GM12892 (cell line): ENCODE data around the gene ANKMY1.
"Not testable (repeated sequence)": the region's sequence is repeated elsewhere in the genome, so short reads cannot be mapped to it uniquely, and the experiment has no call there.

Experiments used
- DNase-seq: peaks from one replicate; pipeline ENCODE4 v3.0.0; 2011; ENCODE audit not compliant: insufficient read length
- FAIRE-seq: peaks from 2 replicates; lab custom pipeline; 2011; peaks lifted over from hg19 to GRCh38; lab: Jason Lieb, UNC
- POLR2A ChIP-seq: IDR thresholded peaks from 2 replicates; pipeline ENCODE4 v1.6.1; 2011; ENCODE audit warnings: low read depth, low read length, control low read depth
- POLR2AphosphoS5 ChIP-seq: IDR thresholded peaks from 2 replicates; pipeline ENCODE4 v1.6.1; 2011; ENCODE audit warnings: low read depth, low read length, control low read depth
- TAF1 ChIP-seq: IDR thresholded peaks from 2 replicates; pipeline ENCODE4 v1.6.1; 2011; ENCODE audit warnings: low read depth, mild to moderate bottlenecking, control low read depth, low read length, borderline replicate concordance

Gene ANKMY1

GRCh38 chr2:240569523-240569997 lies 11.8 kb upstream of the ANKMY1 start:
- DNase-seq (no peak), FAIRE-seq (no peak)

DNA sequence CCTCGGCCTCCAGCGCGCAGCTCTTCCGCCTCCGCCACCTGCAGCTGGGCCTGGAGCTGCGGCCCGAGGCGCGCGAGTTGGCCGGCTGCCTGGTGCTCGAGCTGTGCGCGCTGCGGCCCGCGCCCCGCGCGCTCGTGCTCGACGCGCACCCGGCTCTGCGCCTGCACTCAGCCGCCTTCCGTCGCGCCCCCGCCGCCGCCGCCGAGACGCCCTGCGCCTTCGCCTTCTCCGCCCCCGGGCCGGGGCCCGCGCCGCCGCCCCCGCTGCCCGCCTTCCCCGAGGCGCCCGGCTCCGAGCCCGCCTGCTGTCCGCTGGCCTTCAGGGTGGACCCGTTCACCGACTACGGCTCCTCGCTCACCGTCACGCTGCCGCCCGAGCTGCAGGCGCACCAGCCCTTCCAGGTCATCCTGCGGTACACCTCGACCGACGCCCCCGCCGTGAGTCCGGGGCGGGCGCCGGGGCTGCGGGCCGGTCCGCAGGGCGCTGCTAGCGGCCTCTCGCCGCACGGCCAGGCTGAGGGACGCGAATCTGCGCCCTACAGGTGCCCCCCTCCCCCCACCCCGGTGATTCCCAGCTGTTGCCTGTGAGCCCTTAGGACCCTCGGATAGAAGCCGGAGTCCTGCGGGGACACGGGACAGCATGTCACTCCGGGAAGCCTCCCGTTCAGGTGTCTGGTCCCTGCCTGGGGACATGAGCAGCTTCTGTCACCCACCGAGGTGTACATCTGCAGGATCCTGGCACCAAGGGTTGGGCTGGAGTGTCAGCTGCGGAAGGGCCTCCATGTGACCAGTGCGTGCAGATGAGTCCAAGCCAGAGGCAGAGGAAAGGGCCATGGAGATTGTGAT lies 11.1 kb upstream of the ANKMY1 start:
- no peak for TF ChIP-seq TAF1
- peak; percentile 62; the same call in 1 of the 2 replicates for TF ChIP-seq POLR2A
- TF ChIP-seq POLR2AphosphoS5, result no peak
- DNase-seq (peak; percentile 66), FAIRE-seq (peak; percentile 92)

More at GRCh38 chr2:240569523-240569997, 11.8 kb upstream of the ANKMY1 start:
- TF ChIP-seq POLR2AphosphoS5, result no peak
- no peak for TF ChIP-seq POLR2A
- no peak for TF ChIP-seq TAF1

- TF ChIP-seq POLR2A, result no peak; the same call in 1 of the 2 replicates
- FAIRE-seq (peak; percentile 67), DNase-seq (no peak)
Observed at GRCh38 chr2:240567872-240568677, 10.3 kb upstream of the ANKMY1 start, which contains the start of gene RNPEPL1. Gene RNPEPL1 (plus strand): TSS chr2:240568484. CDS start chr2:240568587, 103 bp downstream.

- FAIRE-seq (no peak), DNase-seq (no peak)
- TF ChIP-seq POLR2A (no peak), POLR2AphosphoS5 (no peak), TAF1 (no peak)
Observed at GRCh38 chr2:240567137-240567871, 9.5 kb upstream of the ANKMY1 start.

- TF ChIP-seq POLR2AphosphoS5, result no peak
- TF ChIP-seq TAF1, result no peak
- TF ChIP-seq POLR2A, result no peak
- peak; percentile 81 for FAIRE-seq
Observed at GRCh38 chr2:240566203-240567136, 8.7 kb upstream of the ANKMY1 start.

GRCh38 chr2:240565333-240566202 lies 7.8 kb upstream of the ANKMY1 start:
- peak; percentile 94 for FAIRE-seq
- TF ChIP-seq TAF1 (no peak), POLR2A (peak; percentile 66; the same call in 1 of the 2 replicates), POLR2AphosphoS5 (peak; percentile 57; the same call in 1 of the 2 replicates)
- peak; percentile 51 for DNase-seq

More at GRCh38 chr2:240566203-240567136, 8.7 kb upstream of the ANKMY1 start:
- DNase-seq, result peak; percentile 77

- FAIRE-seq (peak; percentile 17), DNase-seq (no peak)
- no peak for TF ChIP-seq TAF1
- no peak; the same call in 1 of the 2 replicates for TF ChIP-seq POLR2AphosphoS5
- peak; percentile 53; the same call in 1 of the 2 replicates for TF ChIP-seq POLR2A
Observed at GRCh38 chr2:240564561-240565332, 7.0 kb upstream of the ANKMY1 start.

GRCh38 chr2:240563951-240564560 lies 6.3 kb upstream of the ANKMY1 start:
- no peak for TF ChIP-seq POLR2A
- TF ChIP-seq POLR2AphosphoS5, result no peak
- no peak for TF ChIP-seq TAF1
- DNase-seq (no peak), FAIRE-seq (no peak)

- FAIRE-seq, DNase-seq: not testable (repeated sequence)
Observed at GRCh38 chr2:240563231-240563630, 5.4 kb upstream of the ANKMY1 start.
